HG03103 (cell line): ENCODE results near the gene CLEC4F.

Source experiments
- ATAC-seq: cut with Tn5 transposase; IDR thresholded peaks from one replicate; pipeline ENCODE4 v1.9.1; 2021; ENCODE audit warnings: low read depth; ENCODE audit not compliant: unreplicated experiment

CLEC4F gene

GRCh38 chr2:70790136-70790828 lies 30.1 kb downstream of the CLEC4F start, which contains the start of gene FIGLA:
Gene FIGLA (minus strand): TSS chr2:70790643. CDS start chr2:70790638, 5 bp downstream.
- no peak for ATAC-seq

- ATAC-seq, result no peak
Observed at GRCh38 chr2:70789304-70790135, 30.9 kb downstream of the CLEC4F start.

- no peak for ATAC-seq
Observed at GRCh38 chr2:70785137-70785911, 35.1 kb downstream of the CLEC4F start.

GRCh38 chr2:70784320-70784719 lies 36.1 kb downstream of the CLEC4F start:
- no peak for ATAC-seq

GRCh38 chr2:70779911-70780545 lies 40.4 kb downstream of the CLEC4F start:
- no peak for ATAC-seq

GRCh38 chr2:70779491-70779890 lies 40.9 kb downstream of the CLEC4F start:
- no peak for ATAC-seq

- no peak for ATAC-seq
Observed at GRCh38 chr2:70778676-70779075, 41.7 kb downstream of the CLEC4F start.

GRCh38 chr2:70777450-70777849 lies 42.9 kb downstream of the CLEC4F start:
- no peak for ATAC-seq

- ATAC-seq, result no peak
Observed at GRCh38 chr2:70776266-70776665, 44.1 kb downstream of the CLEC4F start.

GRCh38 chr2:70775141-70775540 lies 45.3 kb downstream of the CLEC4F start:
- ATAC-seq, result no peak

GRCh38 chr2:70772486-70773155 lies 47.8 kb downstream of the CLEC4F start:
- ATAC-seq, result no peak

GRCh38 chr2:70771446-70771845 lies 49.0 kb downstream of the CLEC4F start:
- ATAC-seq, result no peak

GRCh38 chr2:70769450-70769849 lies 50.9 kb downstream of the CLEC4F start:
- ATAC-seq, result no peak

- ATAC-seq, result no peak
Observed at GRCh38 chr2:70768590-70769085, 51.8 kb downstream of the CLEC4F start.

- no peak for ATAC-seq
Observed at GRCh38 chr2:70767699-70768589, 52.5 kb downstream of the CLEC4F start, which contains the start of gene ADD2. Gene ADD2 (minus strand): TSS chr2:70768200. CDS start chr2:70706408, 61,792 bp downstream.

GRCh38 chr2:70767079-70767698 lies 53.2 kb downstream of the CLEC4F start:
- ATAC-seq, result no peak

- no peak for ATAC-seq
Observed at GRCh38 chr2:70766357-70767078, 53.9 kb downstream of the CLEC4F start.

GRCh38 chr2:70765507-70765906 lies 54.9 kb downstream of the CLEC4F start:
- no peak for ATAC-seq
